GM23248 (cell line): ENCODE results near the gene KIAA0586. TPM values are rescaled to one million over a fixed set of nuclear protein-coding genes. Genes with fewer than 3 reads are reported as not detected.

ENCODE experiments used
- DNase-seq: peaks from one replicate; pipeline ENCODE4 v3.0.0-alpha.2; 2015
- H2AFZ ChIP-seq: fragments of 200-600 bp; sonication (generic); 2 replicates; pipeline ENCODE4 v1.6.1; 2016; ENCODE audit warnings: antibody characterized with exemption
- H3F3A ChIP-seq: fragments of 200-600 bp; sonication (generic); 2 replicates; pipeline ENCODE4 v1.6.1; 2016; ENCODE audit warnings: mild to moderate bottlenecking, antibody characterized with exemption, mixed run types; ENCODE audit not compliant: insufficient read depth
- H3K27ac ChIP-seq: fragments of 200-600 bp; sonication (generic); 2 replicates; pipeline ENCODE4 v1.5.1; 2016; ENCODE audit warnings: mild to moderate bottlenecking
- H3K27me3 ChIP-seq: fragments of 200-600 bp; sonication (generic); replicated peaks from 2 replicates; pipeline ENCODE4 v1.6.1; 2016; ENCODE audit warnings: mild to moderate bottlenecking; ENCODE audit not compliant: insufficient read depth
- H3K36me3 ChIP-seq: fragments of 200-600 bp; sonication (generic); 2 replicates; pipeline ENCODE4 v1.6.1; 2016; ENCODE audit warnings: low read depth, mild to moderate bottlenecking
- H3K4me1 ChIP-seq: fragments of 200-600 bp; sonication (generic); 2 replicates; pipeline ENCODE4 v1.6.1; 2016; ENCODE audit warnings: mild to moderate bottlenecking; ENCODE audit not compliant: insufficient read depth
- H3K4me2 ChIP-seq: fragments of 200-600 bp; sonication (generic); one replicate; pipeline ENCODE4 v1.6.1; 2016; ENCODE audit warnings: mild to moderate bottlenecking; ENCODE audit not compliant: unreplicated experiment
- H3K4me3 ChIP-seq: fragments of 200-600 bp; sonication (generic); 2 replicates; pipeline ENCODE4 v1.5.1; 2016; ENCODE audit warnings: mild to moderate bottlenecking
- H3K79me2 ChIP-seq: fragments of 200-600 bp; sonication (generic); 2 replicates; pipeline ENCODE4 v1.6.1; 2016; ENCODE audit warnings: mild to moderate bottlenecking; ENCODE audit not compliant: insufficient read depth
- H3K9ac ChIP-seq: fragments of 200-600 bp; sonication (generic); 2 replicates; pipeline ENCODE4 v1.6.1; 2016; ENCODE audit warnings: mild to moderate bottlenecking
- H3K9me2 ChIP-seq: fragments of 200-600 bp; sonication (generic); 2 replicates; pipeline ENCODE4 v1.6.1; 2016; ENCODE audit warnings: mixed run types, mild to moderate bottlenecking, moderate library complexity; ENCODE audit not compliant: insufficient read depth
- H3K9me3 ChIP-seq: fragments of 200-600 bp; sonication (generic); one replicate; pipeline ENCODE4 v1.6.1; 2017; ENCODE audit warnings: low read depth
- H4K20me1 ChIP-seq: fragments of 200-600 bp; sonication (generic); 2 replicates; pipeline ENCODE4 v1.6.0; 2016; ENCODE audit not compliant: insufficient read depth
- EZH2 ChIP-seq: fragments of 200-600 bp; sonication (generic); IDR thresholded peaks from 2 replicates; pipeline ENCODE4 v1.6.1; 2018; ENCODE audit warnings: antibody characterized with exemption, mild to moderate bottlenecking; ENCODE audit not compliant: insufficient read depth, poor library complexity, severe bottlenecking
- EZH2phosphoT487 ChIP-seq: fragments of 200-600 bp; sonication (generic); IDR thresholded peaks from 2 replicates; pipeline ENCODE4 v1.6.1; 2018; ENCODE audit warnings: antibody characterized with exemption, moderate library complexity, mild to moderate bottlenecking, low read depth; ENCODE audit not compliant: insufficient read depth
- WGBS, 2 experiments: methylation state at CpG; one replicate each; pipeline ENCODE4 v1.1.6; 2015 to 2017; ENCODE audit warnings: low lambda C conversion rate in 2 of 2, low coverage in 1 of 2; ENCODE audit errors: missing lambda C conversion rate in 2 of 2; 5-methylcytosine and 5-hydroxymethylcytosine counted together
- in situ Hi-C: fragments of 300-500 bp; cut with MboI; formaldehyde crosslinking; loops from 2 replicates; pipeline ENCODE4 v1.15.0; 2020
- polyA plus RNA-seq: library from polyadenylated mRNA; unstranded; fragments of >200 nt; fragmentation: Nextera tagmentation; extraction: Ambion mirVana; gene quantifications from 2 replicates; pipeline ENCODE4 v1.2.1, GENCODE V29; 2016
- total RNA-seq: library from RNA; depleted of rRNA; stranded (reverse); fragments of >200 nt; shearing (Covaris generic); gene quantifications from 2 replicates; pipeline ENCODE4 v1.2.3, GENCODE V29; 2014; rRNA removed

KIAA0586 gene
- total RNA-seq (13.2 and 16.8 TPM in 2 replicates), polyA plus RNA-seq (9.5 and 10.5 TPM in 2 replicates)

DNA sequence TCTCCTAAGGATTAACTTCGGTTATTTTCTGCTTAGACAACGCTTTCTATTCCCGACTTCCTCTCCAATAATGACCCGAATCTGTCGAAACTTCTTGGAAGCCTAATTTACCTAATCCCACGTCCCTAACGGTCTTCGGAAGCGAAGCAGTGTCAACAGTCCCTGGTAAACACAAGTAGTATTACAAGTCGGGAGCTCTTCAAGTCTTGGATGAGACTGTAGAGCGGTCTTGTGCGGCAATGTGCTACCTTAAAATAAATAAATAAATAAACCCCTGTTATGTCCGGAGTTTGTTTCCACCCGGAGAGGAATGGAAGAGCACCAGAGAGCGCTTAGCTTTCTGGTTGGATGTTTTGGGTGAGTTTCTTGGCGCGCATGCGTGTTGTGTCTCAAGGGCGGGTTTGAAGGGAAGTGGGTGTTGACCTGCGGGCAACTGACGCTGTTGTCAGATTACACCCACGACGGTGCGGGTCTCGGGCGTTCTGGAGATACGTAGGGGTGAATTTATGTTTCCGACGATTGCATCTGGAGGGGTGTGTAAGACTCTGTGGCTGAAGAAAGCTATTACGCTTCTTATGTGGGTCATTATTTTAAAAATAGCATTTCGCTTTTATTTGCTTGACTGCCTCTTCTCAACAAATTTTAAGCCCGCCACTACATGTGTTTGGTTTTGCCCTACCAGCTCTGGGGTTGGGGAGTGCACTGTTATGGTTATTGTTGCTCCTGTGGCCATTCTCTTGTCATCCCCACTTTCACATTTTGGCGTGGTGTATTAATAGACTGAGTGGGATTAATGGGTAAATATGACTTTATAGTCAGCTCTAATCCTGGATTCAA lies at the start of gene KIAA0586, which contains the start of gene TIMM9:
KIAA0586 (plus strand) TSS at position 439 of the 837 bp plus-strand sequence. CDS start 546 bp downstream, outside the sequence.
TIMM9 (minus strand) TSS at position 251 of the 837 bp plus-strand sequence. CDS start 15,586 bp downstream, outside the sequence.
- Histone ChIP-seq H3K4me3 (peak within 1 kb of the TSS; percentile 99), H3F3A (peaks cover 24% of the 10 kb centered on the region), H3K36me3 (no peaks in the 10 kb centered on the region), H3K4me1 (peaks cover 23% of the 10 kb centered on the region), H3K4me2 (peak within 1 kb of the TSS; percentile 94), H3K9ac (peak within 1 kb of the TSS; percentile 98), H2AFZ (peak within 1 kb of the TSS; percentile 100), H3K79me2 (peaks cover 59% of the 10 kb centered on the region), H4K20me1 (no peaks in the 10 kb centered on the region), H3K9me2 (no peaks in the 10 kb centered on the region), H3K27me3 (no peaks in the 10 kb centered on the region), H3K9me3 (no peaks in the 10 kb centered on the region), H3K27ac (peak within 1 kb of the TSS; percentile 99)
- in situ Hi-C loops, result no loop called here
- 1% methylated on average over 33 of the region's 33 CpGs for WGBS, 2 experiments
- peak; percentile 98 for DNase-seq
- no peak for TF ChIP-seq EZH2phosphoT487
- TF ChIP-seq EZH2, result no peak

DNA sequence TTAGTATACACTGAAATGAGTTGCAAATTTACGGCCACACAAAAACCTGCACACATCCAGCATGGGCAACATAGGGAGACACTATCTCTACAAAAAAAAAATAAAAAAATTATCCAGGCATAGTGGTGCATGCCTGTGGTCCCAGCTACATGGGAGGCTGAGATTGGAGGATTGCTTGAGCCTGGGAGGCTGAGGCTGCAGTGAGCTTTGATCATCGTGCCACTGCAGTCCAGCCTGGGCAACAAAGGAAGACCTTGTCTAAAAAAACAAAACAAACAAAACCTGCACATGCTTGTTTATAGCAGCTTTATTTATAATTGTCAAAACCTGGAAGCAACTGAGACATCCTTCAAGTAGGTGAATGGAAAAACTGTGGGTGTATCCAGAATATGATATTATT lies 36.7 kb upstream of the KIAA0586 start:
- TF ChIP-seq EZH2phosphoT487 (no peak), EZH2 (no peak)
- 77 to 80% methylated on average over 2 of the region's 2 CpGs for WGBS, 2 experiments
- Histone ChIP-seq H3K27ac (no peak overlapping the region), H3K9ac (no peak overlapping the region), H3K4me2 (no peak overlapping the region), H3K4me1 (peaks cover 4% of the 10 kb centered on the region), H3K27me3 (no peaks in the 10 kb centered on the region), H3K36me3 (no peaks in the 10 kb centered on the region), H4K20me1 (no peaks in the 10 kb centered on the region), H3K9me2 (no peaks in the 10 kb centered on the region), H3K4me3 (no peak overlapping the region), H3F3A (no peaks in the 10 kb centered on the region), H2AFZ (no peak overlapping the region), H3K79me2 (no peaks in the 10 kb centered on the region), H3K9me3 (no peaks in the 10 kb centered on the region)
- in situ Hi-C loops, result no loop called here
- no peak for DNase-seq

DNA sequence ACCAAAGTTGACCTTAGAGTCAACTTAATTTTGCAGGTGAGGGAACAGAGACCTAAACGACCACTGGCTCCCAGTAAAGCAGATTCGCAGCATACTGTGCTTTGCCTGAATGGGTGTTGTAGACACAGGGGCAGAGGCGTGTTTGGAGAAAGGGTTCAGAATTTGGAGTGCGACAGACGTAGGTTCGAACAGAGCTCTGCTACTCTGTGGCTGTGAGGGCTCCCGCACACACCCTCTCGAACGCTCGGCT lies 32.0 kb upstream of the KIAA0586 start:
- H3K9me2 ChIP-seq, result no peaks in the 10 kb centered on the region
- H3F3A ChIP-seq, result no peaks in the 10 kb centered on the region; the same call in 1 of the 2 replicates
- no peak for DNase-seq
- H3K27me3 ChIP-seq, result no peaks in the 10 kb centered on the region
- H3K79me2 ChIP-seq, result no peaks in the 10 kb centered on the region
- H3K4me2 ChIP-seq, result peak overlapping the region; percentile 73
- H3K9ac ChIP-seq, result peak overlapping the region; percentile 71
- WGBS, 2 experiments, result 9 to 10% methylated on average over 6 to 10 of the region's 10 CpGs
- TF ChIP-seq EZH2phosphoT487, result no peak
- peak overlapping the region; percentile 75 for H3K4me3 ChIP-seq
- H3K9me3 ChIP-seq, result no peaks in the 10 kb centered on the region
- in situ Hi-C loops, result no loop called here
- H2AFZ ChIP-seq, result peak overlapping the region; percentile 91
- H3K4me1 ChIP-seq, result peaks cover 4% of the 10 kb centered on the region
- H3K27ac ChIP-seq, result no peak overlapping the region
- no peaks in the 10 kb centered on the region for H3K36me3 ChIP-seq
- no peaks in the 10 kb centered on the region for H4K20me1 ChIP-seq

DNA sequence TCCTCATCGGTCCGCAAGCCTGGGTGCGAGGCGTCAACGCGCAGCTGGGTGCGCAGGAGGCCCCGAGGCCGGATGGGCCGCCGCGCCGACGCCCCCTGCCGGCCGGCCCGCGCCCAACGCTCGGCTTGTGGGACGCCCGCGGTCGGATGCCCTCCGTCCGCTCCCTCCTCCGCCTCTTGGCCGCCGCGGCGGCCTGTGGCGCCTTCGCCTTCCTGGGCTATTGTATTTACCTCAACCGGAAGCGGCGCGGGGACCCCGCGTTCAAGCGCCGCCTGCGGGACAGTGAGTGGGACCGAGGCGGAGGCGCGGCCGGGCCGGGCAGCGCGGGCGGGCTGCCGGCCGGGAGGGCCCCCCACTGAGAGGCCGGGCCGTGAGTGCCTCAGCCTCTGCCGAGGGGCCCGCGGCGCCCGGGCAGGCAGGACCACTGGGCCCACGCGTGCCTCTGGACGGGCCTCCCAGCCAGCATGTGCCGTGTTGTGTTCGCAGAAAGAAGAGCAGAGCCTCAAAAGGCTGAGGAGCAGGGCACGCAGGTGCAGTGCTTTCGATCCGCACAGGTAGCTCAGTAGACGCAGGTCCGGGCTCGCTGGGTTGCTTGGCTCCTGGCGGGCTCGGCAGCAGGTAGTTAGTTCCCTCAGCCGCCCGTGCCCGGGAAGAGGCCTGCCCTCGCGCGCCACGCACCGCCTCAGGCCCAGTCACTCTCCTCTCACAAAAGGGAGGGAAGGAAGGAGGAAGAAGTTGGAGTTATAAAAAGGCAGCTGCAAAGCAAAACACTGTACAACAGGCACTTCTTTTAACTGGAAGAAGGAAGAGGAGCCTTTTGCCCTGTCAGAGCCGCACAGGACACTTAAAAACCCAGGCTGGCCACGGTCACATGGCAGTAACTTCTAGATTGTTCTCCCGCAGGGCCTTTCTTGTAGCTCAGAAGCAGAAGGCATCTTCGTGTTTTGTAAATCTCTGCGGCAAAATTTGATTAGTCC lies 31.4 kb upstream of the KIAA0586 start, which contains the start of gene TOMM20L:
TOMM20L (plus strand) TSS at position 119 of the 977 bp plus-strand sequence; CDS start at position 147, 28 bp downstream.
- WGBS, 2 experiments, result 11 to 16% methylated on average over 66 to 85 of the region's 86 CpGs
- peak within 1 kb of the TSS; percentile 73 for H3K4me2 ChIP-seq
- no peaks in the 10 kb centered on the region for H3K36me3 ChIP-seq
- H3K4me3 ChIP-seq, result peak within 1 kb of the TSS; percentile 75
- no peak within 1 kb of the TSS for H3K27ac ChIP-seq
- H2AFZ ChIP-seq, result peak within 1 kb of the TSS; percentile 91
- no peaks in the 10 kb centered on the region for H3K9me2 ChIP-seq
- peak within 1 kb of the TSS; percentile 71 for H3K9ac ChIP-seq
- H3K4me1 ChIP-seq, result peaks cover 4% of the 10 kb centered on the region
- H4K20me1 ChIP-seq, result no peaks in the 10 kb centered on the region
- H3K79me2 ChIP-seq, result no peaks in the 10 kb centered on the region
- H3K27me3 ChIP-seq, result no peaks in the 10 kb centered on the region
- no peaks in the 10 kb centered on the region for H3K9me3 ChIP-seq
- in situ Hi-C loops, result no loop called here
- H3F3A ChIP-seq, result no peaks in the 10 kb centered on the region; the same call in 1 of the 2 replicates
- TF ChIP-seq EZH2 (no peak), EZH2phosphoT487 (no peak)
- DNase-seq, result peak; percentile 83
